HG03135 (cell line): ENCODE results near the gene PLEKHH1.
"Not testable (repeated sequence)": the region's sequence is repeated elsewhere in the genome, so short reads cannot be mapped to it uniquely, and the experiment has no call there.

Experiments used
- ATAC-seq: cut with Tn5 transposase; IDR thresholded peaks from one replicate; pipeline ENCODE4 v1.9.1; 2021; ENCODE audit warnings: mild to moderate bottlenecking, moderate library complexity; ENCODE audit not compliant: unreplicated experiment

PLEKHH1 gene

GRCh38 chr14:67620217-67620785 lies 87.2 kb downstream of the PLEKHH1 start:
- no peak for ATAC-seq

GRCh38 chr14:67622675-67623074 lies 89.6 kb downstream of the PLEKHH1 start:
- no peak for ATAC-seq

GRCh38 chr14:67623114-67623513 lies 90.0 kb downstream of the PLEKHH1 start:
- no peak for ATAC-seq

GRCh38 chr14:67626131-67626530 lies 93.0 kb downstream of the PLEKHH1 start:
- not testable (repeated sequence) for ATAC-seq

- no peak for ATAC-seq
Observed at GRCh38 chr14:67627519-67627918, 94.4 kb downstream of the PLEKHH1 start.

GRCh38 chr14:67630186-67630585 lies 97.1 kb downstream of the PLEKHH1 start:
- ATAC-seq = no peak

GRCh38 chr14:67630938-67631337 lies 97.8 kb downstream of the PLEKHH1 start:
- no peak for ATAC-seq

- no peak for ATAC-seq
Observed at GRCh38 chr14:67633451-67634147, 100.5 kb downstream of the PLEKHH1 start.

- ATAC-seq = no peak
Observed at GRCh38 chr14:67636361-67636919, 103.3 kb downstream of the PLEKHH1 start.

GRCh38 chr14:67638642-67639041 lies 105.6 kb downstream of the PLEKHH1 start:
- no peak for ATAC-seq
